ENCODE data around the gene HYAL4.

DNA sequence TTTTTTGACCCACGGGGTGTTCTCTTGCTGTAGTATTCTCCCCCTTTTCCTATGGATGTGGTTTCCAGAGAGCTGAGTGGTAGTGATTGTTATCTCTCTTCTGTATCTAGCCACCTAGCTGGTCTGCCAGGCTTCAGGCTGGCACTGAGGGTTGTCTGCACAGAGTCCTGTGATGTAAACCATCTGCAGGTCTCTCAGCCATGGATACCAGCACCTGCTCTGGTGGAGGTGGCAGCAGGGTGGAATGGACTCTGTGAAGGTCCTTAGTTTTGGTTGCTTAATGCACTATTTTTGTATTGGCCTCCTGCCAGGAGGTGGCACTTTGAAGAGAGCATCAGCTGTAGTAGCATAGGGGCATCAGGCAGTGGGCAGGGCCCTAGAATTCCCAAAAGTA is 851 bp downstream of the HYAL4 start:
- no peak for TF ChIP-seq EP300 (conservative IDR thresholded peaks at IDR 0.05; ENCODE audit: poor library complexity, severe bottlenecking)
- TF ChIP-seq, protein P1, sequence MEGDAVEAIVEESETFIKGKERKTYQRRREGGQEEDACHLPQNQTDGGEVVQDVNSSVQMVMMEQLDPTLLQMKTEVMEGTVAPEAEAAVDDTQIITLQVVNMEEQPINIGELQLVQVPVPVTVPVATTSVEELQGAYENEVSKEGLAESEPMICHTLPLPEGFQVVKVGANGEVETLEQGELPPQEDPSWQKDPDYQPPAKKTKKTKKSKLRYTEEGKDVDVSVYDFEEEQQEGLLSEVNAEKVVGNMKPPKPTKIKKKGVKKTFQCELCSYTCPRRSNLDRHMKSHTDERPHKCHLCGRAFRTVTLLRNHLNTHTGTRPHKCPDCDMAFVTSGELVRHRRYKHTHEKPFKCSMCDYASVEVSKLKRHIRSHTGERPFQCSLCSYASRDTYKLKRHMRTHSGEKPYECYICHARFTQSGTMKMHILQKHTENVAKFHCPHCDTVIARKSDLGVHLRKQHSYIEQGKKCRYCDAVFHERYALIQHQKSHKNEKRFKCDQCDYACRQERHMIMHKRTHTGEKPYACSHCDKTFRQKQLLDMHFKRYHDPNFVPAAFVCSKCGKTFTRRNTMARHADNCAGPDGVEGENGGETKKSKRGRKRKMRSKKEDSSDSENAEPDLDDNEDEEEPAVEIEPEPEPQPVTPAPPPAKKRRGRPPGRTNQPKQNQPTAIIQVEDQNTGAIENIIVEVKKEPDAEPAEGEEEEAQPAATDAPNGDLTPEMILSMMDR (IDR thresholded peaks at IDR 0.05; ENCODE audit: poor library complexity, severe bottlenecking), result no peak
- TF ChIP-seq RAD21 (conservative IDR thresholded peaks at IDR 0.05), result no peak
- TF ChIP-seq, protein P2, sequence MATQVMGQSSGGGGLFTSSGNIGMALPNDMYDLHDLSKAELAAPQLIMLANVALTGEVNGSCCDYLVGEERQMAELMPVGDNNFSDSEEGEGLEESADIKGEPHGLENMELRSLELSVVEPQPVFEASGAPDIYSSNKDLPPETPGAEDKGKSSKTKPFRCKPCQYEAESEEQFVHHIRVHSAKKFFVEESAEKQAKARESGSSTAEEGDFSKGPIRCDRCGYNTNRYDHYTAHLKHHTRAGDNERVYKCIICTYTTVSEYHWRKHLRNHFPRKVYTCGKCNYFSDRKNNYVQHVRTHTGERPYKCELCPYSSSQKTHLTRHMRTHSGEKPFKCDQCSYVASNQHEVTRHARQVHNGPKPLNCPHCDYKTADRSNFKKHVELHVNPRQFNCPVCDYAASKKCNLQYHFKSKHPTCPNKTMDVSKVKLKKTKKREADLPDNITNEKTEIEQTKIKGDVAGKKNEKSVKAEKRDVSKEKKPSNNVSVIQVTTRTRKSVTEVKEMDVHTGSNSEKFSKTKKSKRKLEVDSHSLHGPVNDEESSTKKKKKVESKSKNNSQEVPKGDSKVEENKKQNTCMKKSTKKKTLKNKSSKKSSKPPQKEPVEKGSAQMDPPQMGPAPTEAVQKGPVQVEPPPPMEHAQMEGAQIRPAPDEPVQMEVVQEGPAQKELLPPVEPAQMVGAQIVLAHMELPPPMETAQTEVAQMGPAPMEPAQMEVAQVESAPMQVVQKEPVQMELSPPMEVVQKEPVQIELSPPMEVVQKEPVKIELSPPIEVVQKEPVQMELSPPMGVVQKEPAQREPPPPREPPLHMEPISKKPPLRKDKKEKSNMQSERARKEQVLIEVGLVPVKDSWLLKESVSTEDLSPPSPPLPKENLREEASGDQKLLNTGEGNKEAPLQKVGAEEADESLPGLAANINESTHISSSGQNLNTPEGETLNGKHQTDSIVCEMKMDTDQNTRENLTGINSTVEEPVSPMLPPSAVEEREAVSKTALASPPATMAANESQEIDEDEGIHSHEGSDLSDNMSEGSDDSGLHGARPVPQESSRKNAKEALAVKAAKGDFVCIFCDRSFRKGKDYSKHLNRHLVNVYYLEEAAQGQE (IDR thresholded peaks at IDR 0.05; ENCODE audit: borderline replicate concordance), result no peak
- TF ChIP-seq TAF1 (IDR thresholded peaks at IDR 0.05; ENCODE audit: low read depth), result no peak
- no peak for TF ChIP-seq POLR2AphosphoS5 (IDR thresholded peaks at IDR 0.05)
